ENCODE measurements around the gene TRIM29.
"Not testable (repeated sequence)": the region's sequence is repeated elsewhere in the genome, so short reads cannot be mapped to it uniquely, and the experiment has no call there.

Gene TRIM29

GRCh38 chr11:120170741-120171261 is 32.9 kb upstream of the TRIM29 start:
- DNase-seq: no peak

GRCh38 chr11:120169981-120170698 is 32.2 kb upstream of the TRIM29 start:
- DNase-seq: no peak

- DNase-seq: peak; percentile 35 to 48
These were observed 31.2 kb upstream of the TRIM29 start for GRCh38 chr11:120168960-120169681.

- no peak for DNase-seq
These were observed 30.4 kb upstream of the TRIM29 start for GRCh38 chr11:120168108-120168959.

GRCh38 chr11:120167659-120168058 is 29.7 kb upstream of the TRIM29 start:
- DNase-seq: no peak

GRCh38 chr11:120160436-120160835 is 22.5 kb upstream of the TRIM29 start:
- no peak for DNase-seq

GRCh38 chr11:120153221-120153620 is 15.3 kb upstream of the TRIM29 start:
- DNase-seq: no peak

GRCh38 chr11:120151536-120151935 is 13.6 kb upstream of the TRIM29 start:
- DNase-seq: no peak

GRCh38 chr11:120149246-120149645 is 11.3 kb upstream of the TRIM29 start:
- DNase-seq: no peak

- DNase-seq: no peak
These were observed 10.0 kb upstream of the TRIM29 start for GRCh38 chr11:120147950-120148270.

- no peak for DNase-seq
These were observed 9.4 kb upstream of the TRIM29 start for GRCh38 chr11:120147094-120147949.

- no peak for DNase-seq
These were observed 8.6 kb upstream of the TRIM29 start for GRCh38 chr11:120146413-120147093.

GRCh38 chr11:120144501-120144900 is 6.6 kb upstream of the TRIM29 start:
- no peak for DNase-seq

GRCh38 chr11:120143472-120143871 is 5.6 kb upstream of the TRIM29 start:
- DNase-seq: not testable (repeated sequence)

GRCh38 chr11:120142441-120143100 is 4.7 kb upstream of the TRIM29 start:
- DNase-seq: no peak

- no peak for DNase-seq
These were observed 4.0 kb upstream of the TRIM29 start for GRCh38 chr11:120141768-120142423.

GRCh38 chr11:120141113-120141767 is 3.3 kb upstream of the TRIM29 start:
- no peak for DNase-seq

- DNase-seq: no peak
These were observed 1.6 kb upstream of the TRIM29 start for GRCh38 chr11:120139316-120140069.

GRCh38 chr11:120137187-120137610 is 714 bp downstream of the TRIM29 start:
- DNase-seq: peak in 1 of 2 donors; percentile 10

Measured in CD4-positive, alpha-beta T cell treated with Interleukin-4 for 1 hour (primary cell).